Chondrocyte (in vitro differentiated cells): ENCODE data around the gene CELF5. TPM values are rescaled to one million over a fixed set of nuclear protein-coding genes. Genes with fewer than 3 reads are reported as not detected.
A peak's percentile ranks its signal among the peaks of the same experiment; 100 is the strongest.
"Not testable (repeated sequence)": the region's sequence is repeated elsewhere in the genome, so short reads cannot be mapped to it uniquely, and the experiment has no call there.

Experiments
- DNase-seq: peaks from one replicate; pipeline ENCODE4 v3.0.0; 2021; ENCODE audit warnings: mixed read lengths, low spot score
- H3K27ac Mint-ChIP-seq: one replicate; pipeline ENCODE4 v1.8.0; 2021; ENCODE audit warnings: mild to moderate bottlenecking, moderate library complexity, mixed read lengths; ENCODE audit not compliant: unreplicated experiment
- H3K27me3 Mint-ChIP-seq: 2 replicates; pipeline ENCODE4 v1.8.0; 2021; ENCODE audit warnings: low read depth, mixed read lengths
- H3K36me3 Mint-ChIP-seq: 2 replicates; pipeline ENCODE4 v1.8.0; 2021; ENCODE audit warnings: low read depth, mixed read lengths
- H3K4me1 Mint-ChIP-seq: 2 replicates; pipeline ENCODE4 v1.8.0; 2021; ENCODE audit warnings: low read depth, mild to moderate bottlenecking, mixed read lengths
- H3K4me3 Mint-ChIP-seq: one replicate; pipeline ENCODE4 v1.8.0; 2021; ENCODE audit warnings: mild to moderate bottlenecking, moderate library complexity, mixed read lengths; ENCODE audit not compliant: unreplicated experiment
- H3K9me3 Mint-ChIP-seq: 2 replicates; pipeline ENCODE4 v1.8.0; 2021; ENCODE audit warnings: low read depth, mixed read lengths
- total RNA-seq: library from RNA; stranded (reverse); gene quantifications from 3 replicates; pipeline ENCODE4 v1.2.1, GENCODE V29; 2021
- TF ChIP-seq, protein P1 (sequence below): fragments of 200-600 bp; sonication (generic); IDR thresholded peaks from 2 replicates; pipeline ENCODE4 v1.5.0; 2021; ENCODE audit warnings: antibody characterized with exemption, mild to moderate bottlenecking, moderate library complexity

CELF5 gene
- total RNA-seq, 1 donor from 2014 or later = 0.22 TPM

GRCh38 chr19:3233831-3234230 lies 9.4 kb downstream of the CELF5 start:
- H3K4me1 Mint-ChIP-seq = no peaks in the 10 kb centered on the region

GRCh38 chr19:3234800-3235199 lies 10.3 kb downstream of the CELF5 start:
- Mint-ChIP-seq H3K9me3 (no peaks in the 10 kb centered on the region), H3K36me3 (no peaks in the 10 kb centered on the region), H3K27ac (no peak overlapping the region), H3K4me3 (no peak overlapping the region), H3K27me3 (peaks cover 34% of the 10 kb centered on the region), H3K4me1 (no peaks in the 10 kb centered on the region)
- TF ChIP-seq, protein P1, sequence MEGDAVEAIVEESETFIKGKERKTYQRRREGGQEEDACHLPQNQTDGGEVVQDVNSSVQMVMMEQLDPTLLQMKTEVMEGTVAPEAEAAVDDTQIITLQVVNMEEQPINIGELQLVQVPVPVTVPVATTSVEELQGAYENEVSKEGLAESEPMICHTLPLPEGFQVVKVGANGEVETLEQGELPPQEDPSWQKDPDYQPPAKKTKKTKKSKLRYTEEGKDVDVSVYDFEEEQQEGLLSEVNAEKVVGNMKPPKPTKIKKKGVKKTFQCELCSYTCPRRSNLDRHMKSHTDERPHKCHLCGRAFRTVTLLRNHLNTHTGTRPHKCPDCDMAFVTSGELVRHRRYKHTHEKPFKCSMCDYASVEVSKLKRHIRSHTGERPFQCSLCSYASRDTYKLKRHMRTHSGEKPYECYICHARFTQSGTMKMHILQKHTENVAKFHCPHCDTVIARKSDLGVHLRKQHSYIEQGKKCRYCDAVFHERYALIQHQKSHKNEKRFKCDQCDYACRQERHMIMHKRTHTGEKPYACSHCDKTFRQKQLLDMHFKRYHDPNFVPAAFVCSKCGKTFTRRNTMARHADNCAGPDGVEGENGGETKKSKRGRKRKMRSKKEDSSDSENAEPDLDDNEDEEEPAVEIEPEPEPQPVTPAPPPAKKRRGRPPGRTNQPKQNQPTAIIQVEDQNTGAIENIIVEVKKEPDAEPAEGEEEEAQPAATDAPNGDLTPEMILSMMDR = peak; percentile 50
- DNase-seq = no peak

More at GRCh38 chr19:3233831-3234230, 9.4 kb downstream of the CELF5 start:
- Mint-ChIP-seq H3K4me3 (no peak overlapping the region), H3K36me3 (no peaks in the 10 kb centered on the region), H3K27me3 (peaks cover 30% of the 10 kb centered on the region), H3K27ac (no peak overlapping the region), H3K9me3 (no peaks in the 10 kb centered on the region)
- TF ChIP-seq, protein P1 = no peak
- no peak for DNase-seq

GRCh38 chr19:3235604-3236003 lies 11.1 kb downstream of the CELF5 start:
- not testable (repeated sequence) for DNase-seq, H3K27ac Mint-ChIP-seq

GRCh38 chr19:3236272-3236671 lies 11.8 kb downstream of the CELF5 start:
- H3K9me3 Mint-ChIP-seq = no peaks in the 10 kb centered on the region
- DNase-seq = no peak
- H3K4me1 Mint-ChIP-seq = no peaks in the 10 kb centered on the region
- peaks cover 37% of the 10 kb centered on the region for H3K27me3 Mint-ChIP-seq
- H3K36me3 Mint-ChIP-seq = no peaks in the 10 kb centered on the region
- no peak overlapping the region for H3K27ac Mint-ChIP-seq
- TF ChIP-seq, protein P1 = no peak
- no peak overlapping the region for H3K4me3 Mint-ChIP-seq

More at GRCh38 chr19:3235604-3236003, 11.1 kb downstream of the CELF5 start:
- H3K4me3 Mint-ChIP-seq, H3K4me1 Mint-ChIP-seq, H3K9me3 Mint-ChIP-seq, H3K36me3 Mint-ChIP-seq: not testable (repeated sequence)
- peaks cover 37% of the 10 kb centered on the region for H3K27me3 Mint-ChIP-seq

- DNase-seq = no peak
- Mint-ChIP-seq H3K4me1 (no peaks in the 10 kb centered on the region), H3K9me3 (no peaks in the 10 kb centered on the region), H3K4me3 (no peak overlapping the region), H3K27me3 (peaks cover 29% of the 10 kb centered on the region), H3K27ac (no peak overlapping the region), H3K36me3 (no peaks in the 10 kb centered on the region)
- TF ChIP-seq, protein P1 = no peak
These were observed 13.7 kb downstream of the CELF5 start for GRCh38 chr19:3238066-3238561.

- Mint-ChIP-seq H3K4me1 (no peaks in the 10 kb centered on the region), H3K27ac (no peak overlapping the region), H3K9me3 (no peaks in the 10 kb centered on the region), H3K36me3 (no peaks in the 10 kb centered on the region), H3K4me3 (no peak overlapping the region), H3K27me3 (peaks cover 20% of the 10 kb centered on the region)
- TF ChIP-seq, protein P1 = no peak
- no peak for DNase-seq
These were observed 14.9 kb downstream of the CELF5 start for GRCh38 chr19:3239367-3239766.
